Upper lobe of right lung (tissue), 1 donor: ENCODE results near the gene CERK. TPM values are rescaled to one million over a fixed set of nuclear protein-coding genes. Genes with fewer than 3 reads are reported as not detected.
A peak's percentile ranks its signal among the peaks of the same experiment; 100 is the strongest.

ENCODE experiments used
- ATAC-seq: fragments of 200-7000 bp; cut with Tn5 transposase; one replicate; pipeline ENCODE4 v1.9.1; 2020; ENCODE audit warnings: mild to moderate bottlenecking, moderate library complexity
- DNase-seq: peaks from one replicate; pipeline ENCODE4 v3.0.0-alpha.2; 2020
- H3K27ac ChIP-seq: fragments of 200-600 bp; one replicate; pipeline ENCODE4 v1.8.0; 2022
- H3K27me3 ChIP-seq: fragments of 200-600 bp; one replicate; pipeline ENCODE4 v1.8.0; 2022; ENCODE audit warnings: mild to moderate bottlenecking
- H3K36me3 ChIP-seq: fragments of 200-600 bp; one replicate; pipeline ENCODE4 v1.8.0; 2022
- H3K4me1 ChIP-seq: fragments of 200-600 bp; one replicate; pipeline ENCODE4 v1.8.0; 2022
- H3K4me3 ChIP-seq: fragments of 200-600 bp; one replicate; pipeline ENCODE4 v1.8.0; 2022; ENCODE audit warnings: mild to moderate bottlenecking
- H3K9me3 ChIP-seq: fragments of 200-600 bp; one replicate; pipeline ENCODE4 v1.8.0; 2022
- CTCF ChIP-seq: fragments of 200-600 bp; IDR thresholded peaks from one replicate; pipeline ENCODE4 v1.8.0; 2022; ENCODE audit warnings: antibody characterized with exemption
- intact Hi-C: fragments of 100-400 bp; cut with DNase I; formaldehyde crosslinking; loops from one replicate; pipeline ENCODE4 v1.11.0; 2022
- total RNA-seq: library from RNA; stranded (reverse); fragmentation: NEBNext Ultra II Directional; extraction: Animal tissue kit (Norgen Biotek cat#: 25700); gene quantifications from one replicate; pipeline ENCODE4 v1.2.1, GENCODE V29; 2021
- donor health status: DM: no; HTN: yes; CAD: no; lungs with severe emphysema.

The CERK gene
- total RNA-seq, 1 donor from 2014 or later = 28.1 TPM

- H3K27ac ChIP-seq = no peak overlapping the region
- TF ChIP-seq CTCF = no peak
- H3K27me3 ChIP-seq = no peaks in the 10 kb centered on the region
- no peaks in the 10 kb centered on the region for H3K9me3 ChIP-seq
- no peak for DNase-seq
- peaks cover 8% of the 10 kb centered on the region for H3K4me1 ChIP-seq
- ATAC-seq = no peak
- no peaks in the 10 kb centered on the region for H3K36me3 ChIP-seq
- intact Hi-C loops = no loop called here
- H3K4me3 ChIP-seq = no peak overlapping the region
These were observed 83.0 kb downstream of the CERK start for GRCh38 chr22:46654927-46655595.

GRCh38 chr22:46654426-46654825, 83.6 kb downstream of the CERK start:
- Histone ChIP-seq H3K36me3 (no peaks in the 10 kb centered on the region), H3K9me3 (no peaks in the 10 kb centered on the region), H3K4me1 (peaks cover 14% of the 10 kb centered on the region), H3K27me3 (no peaks in the 10 kb centered on the region), H3K27ac (no peak overlapping the region), H3K4me3 (no peak overlapping the region)
- intact Hi-C loops = no loop called here
- no peak for TF ChIP-seq CTCF
- ATAC-seq (no peak), DNase-seq (no peak)

- H3K9me3 ChIP-seq = no peaks in the 10 kb centered on the region
- H3K27me3 ChIP-seq = no peaks in the 10 kb centered on the region
- TF ChIP-seq CTCF = no peak
- peaks cover 20% of the 10 kb centered on the region for H3K4me1 ChIP-seq
- DNase-seq (no peak), ATAC-seq (no peak)
- no peaks in the 10 kb centered on the region for H3K36me3 ChIP-seq
- no peak overlapping the region for H3K4me3 ChIP-seq
- intact Hi-C loops = no loop called here
- no peak overlapping the region for H3K27ac ChIP-seq
These were observed 84.5 kb downstream of the CERK start for GRCh38 chr22:46653596-46653995.

- H3K4me3 ChIP-seq = peak overlapping the region; percentile 3
- no peak overlapping the region for H3K27ac ChIP-seq
- H3K36me3 ChIP-seq = no peaks in the 10 kb centered on the region
- no peak for TF ChIP-seq CTCF
- no peaks in the 10 kb centered on the region for H3K27me3 ChIP-seq
- intact Hi-C loops = no loop called here
- H3K4me1 ChIP-seq = peaks cover 20% of the 10 kb centered on the region
- ATAC-seq = no peak
- no peak for DNase-seq
- H3K9me3 ChIP-seq = no peaks in the 10 kb centered on the region
These were observed 85.2 kb downstream of the CERK start for GRCh38 chr22:46652847-46653331.

GRCh38 chr22:46652081-46652846, 85.8 kb downstream of the CERK start:
- ATAC-seq (no peak), DNase-seq (no peak)
- H3K4me1 ChIP-seq = peaks cover 20% of the 10 kb centered on the region
- TF ChIP-seq CTCF = no peak
- no peak overlapping the region for H3K27ac ChIP-seq
- no peaks in the 10 kb centered on the region for H3K9me3 ChIP-seq
- no peak overlapping the region for H3K4me3 ChIP-seq
- intact Hi-C loops = no loop called here
- H3K36me3 ChIP-seq = no peaks in the 10 kb centered on the region
- H3K27me3 ChIP-seq = no peaks in the 10 kb centered on the region
